Right lobe of liver (tissue), 6 donors: Measurements from ENCODE around the gene BMP8A. TPM values are rescaled to one million over a fixed set of nuclear protein-coding genes. Genes with fewer than 3 reads are reported as not detected.

Source experiments
- ATAC-seq, 4 donors: fragments of 200-7000 bp; cut with Tn5 transposase; one replicate each; pipeline ENCODE4 v1.9.1; 2020; ENCODE audit warnings: mild to moderate bottlenecking in 4 of 4, moderate library complexity in 4 of 4
- DNase-seq, 3 donors: peaks; one replicate each; pipeline ENCODE4 v3.0.0-alpha.2; 2020
- H3K27ac ChIP-seq, 3 donors: fragments of 200-600 bp; one replicate each; pipeline ENCODE4 v1.8.0; 2022
- H3K27me3 ChIP-seq, 2 donors: fragments of 200-600 bp; one replicate each; pipeline ENCODE4 v1.8.0; 2022
- H3K36me3 ChIP-seq, 4 donors: fragments of 200-600 bp; sonication (generic) in 1 of 4; one replicate each; pipeline versions ENCODE4 v1.5.1 to v1.8.0; 2017 to 2022; ENCODE audit warnings: control low read depth in 1 of 4
- H3K4me1 ChIP-seq, 4 donors: fragments of 200-600 bp; sonication (generic) in 1 of 4; one replicate each; pipeline versions ENCODE4 v1.5.1 to v1.8.0; 2017 to 2022; ENCODE audit warnings: control low read depth in 1 of 4
- H3K4me3 ChIP-seq, 3 donors: fragments of 200-600 bp; one replicate each; pipeline ENCODE4 v1.8.0; 2022
- H3K9me3 ChIP-seq, 4 donors: fragments of 200-600 bp; sonication (generic) in 1 of 4; one replicate each; pipeline versions ENCODE4 v1.5.1 to v1.8.0; 2017 to 2022; ENCODE audit warnings: control low read depth in 1 of 4
- POLR2A ChIP-seq: fragments of 450-650 bp; IDR thresholded peaks from one replicate; pipeline ENCODE4 v1.6.1; 2017; ENCODE audit warnings: antibody characterized with exemption, mild to moderate bottlenecking
- WGBS: methylation state at CpG from one replicate; pipeline ENCODE4 v1.1.6; 2018; ENCODE audit warnings: low coverage, low lambda C conversion rate; ENCODE audit not compliant: insufficient coverage; ENCODE audit errors: missing lambda C conversion rate; 5-methylcytosine and 5-hydroxymethylcytosine counted together
- intact Hi-C, 2 donors: fragments of 100-400 bp; cut with DNase I; formaldehyde crosslinking; loops; one replicate each; pipeline versions ENCODE4 v1.11.2 to v1.14.1; 2022
- total RNA-seq, 6 experiments: library from RNA; depleted of rRNA in 2 of 6; stranded (reverse); fragments of >200 nt in 2 of 6; fragmentation: NEBNext Ultra II Directional in 3 of 6; extraction: Animal tissue kit (Norgen Biotek cat#: 25700) in 3 of 6; gene quantifications; one replicate each; pipeline versions ENCODE4 v1.1.0 to v1.2.4, GENCODE V29; 2016 to 2023
- TF ChIP-seq, protein P1 (sequence below), 4 donors: fragments of 200-600 bp in 3 of 4; fragments of 450-650 bp in 1 of 4; IDR thresholded peaks; one replicate each; pipeline versions ENCODE4 v1.5.1 to v1.8.0; 2016 to 2022; ENCODE audit warnings: antibody characterized with exemption in 4 of 4, mild to moderate bottlenecking in 2 of 4
- donor health status: DM: no; HTN: yes; CAD: no.
- donor health status: DM: no; HTN: no; CAD: no.
- donor health status: DM: no; HTN: no; CAD: no.
- donor health status: DM: no; HTN: yes; CAD: no.
- donor health status: DM: no; HTN: yes; CAD: no.

The BMP8A gene
- total RNA-seq, 6 experiments from 2014 or later, result 0.18 to 0.80 TPM; not detected in 4

DNA sequence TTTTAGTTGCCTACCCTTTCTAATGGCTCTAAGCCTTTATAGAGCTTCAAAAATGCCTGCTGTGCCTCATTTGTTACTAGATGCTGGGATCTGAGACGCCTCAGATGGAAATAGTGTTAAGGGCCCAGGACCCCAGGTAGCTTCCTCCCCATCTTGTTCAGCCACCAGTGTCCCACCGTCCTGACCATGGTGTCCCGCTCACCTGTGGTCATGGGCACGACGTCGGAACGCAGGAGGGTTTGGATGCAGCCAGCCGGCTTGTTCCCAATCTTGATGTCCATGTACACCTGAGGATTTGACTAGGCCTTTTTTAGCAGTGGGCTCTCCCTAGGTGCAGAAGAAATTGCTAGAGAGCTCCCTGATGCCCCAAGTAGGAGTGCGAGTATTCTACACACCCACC, 54.1 kb downstream of the BMP8A start:
- WGBS, result 85% methylated on average over 7 of the region's 9 CpGs

DNA sequence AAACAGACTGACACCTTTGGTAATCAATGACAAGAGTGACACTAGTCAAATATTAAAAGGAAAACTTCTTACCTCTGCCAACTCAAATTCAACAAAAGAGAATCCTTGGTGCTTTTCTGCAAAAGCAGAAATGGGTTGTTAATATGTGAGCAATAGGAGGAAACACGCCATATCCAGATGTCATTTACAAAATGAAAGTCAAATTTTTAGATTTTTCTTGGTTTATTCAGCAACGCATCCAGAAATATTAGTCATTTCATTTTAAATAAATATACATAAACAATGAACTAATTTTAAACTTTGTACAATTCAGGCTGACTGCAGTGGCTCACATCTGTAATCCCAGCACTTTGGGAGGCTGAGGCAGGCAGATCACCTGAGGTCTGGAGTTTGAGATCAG, 62.8 kb downstream of the BMP8A start:
- ATAC-seq (peak in 1 of 4 donors; percentile 37), DNase-seq (no peak)
- H3K4me1 ChIP-seq, result peaks cover 0 to 8% (median 3%) of the 10 kb centered on the region in 4 donors
- H3K27ac ChIP-seq, result no peak overlapping the region
- no peak for TF ChIP-seq POLR2A
- TF ChIP-seq, protein P1, sequence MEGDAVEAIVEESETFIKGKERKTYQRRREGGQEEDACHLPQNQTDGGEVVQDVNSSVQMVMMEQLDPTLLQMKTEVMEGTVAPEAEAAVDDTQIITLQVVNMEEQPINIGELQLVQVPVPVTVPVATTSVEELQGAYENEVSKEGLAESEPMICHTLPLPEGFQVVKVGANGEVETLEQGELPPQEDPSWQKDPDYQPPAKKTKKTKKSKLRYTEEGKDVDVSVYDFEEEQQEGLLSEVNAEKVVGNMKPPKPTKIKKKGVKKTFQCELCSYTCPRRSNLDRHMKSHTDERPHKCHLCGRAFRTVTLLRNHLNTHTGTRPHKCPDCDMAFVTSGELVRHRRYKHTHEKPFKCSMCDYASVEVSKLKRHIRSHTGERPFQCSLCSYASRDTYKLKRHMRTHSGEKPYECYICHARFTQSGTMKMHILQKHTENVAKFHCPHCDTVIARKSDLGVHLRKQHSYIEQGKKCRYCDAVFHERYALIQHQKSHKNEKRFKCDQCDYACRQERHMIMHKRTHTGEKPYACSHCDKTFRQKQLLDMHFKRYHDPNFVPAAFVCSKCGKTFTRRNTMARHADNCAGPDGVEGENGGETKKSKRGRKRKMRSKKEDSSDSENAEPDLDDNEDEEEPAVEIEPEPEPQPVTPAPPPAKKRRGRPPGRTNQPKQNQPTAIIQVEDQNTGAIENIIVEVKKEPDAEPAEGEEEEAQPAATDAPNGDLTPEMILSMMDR (IDR thresholded peaks at IDR 0.05), result no peak
- intact Hi-C loops, result no loop called here
- peaks cover 0 to 5% (median 0%) of the 10 kb centered on the region in 4 donors for H3K36me3 ChIP-seq
- no peaks in the 10 kb centered on the region for H3K9me3 ChIP-seq
- no peak overlapping the region for H3K4me3 ChIP-seq
- 82% methylated on average over 2 of the region's 2 CpGs for WGBS
- no peaks in the 10 kb centered on the region for H3K27me3 ChIP-seq

More for the DNA sequence above, 54.1 kb downstream of the BMP8A start:
- H3K27me3 ChIP-seq, result no peaks in the 10 kb centered on the region
- no peak for DNase-seq
- H3K27ac ChIP-seq, result no peak overlapping the region
- H3K36me3 ChIP-seq, result peaks cover 0 to 40% (median 2%) of the 10 kb centered on the region in 4 donors
- no peaks in the 10 kb centered on the region for H3K9me3 ChIP-seq
- H3K4me1 ChIP-seq, result no peaks in the 10 kb centered on the region
- intact Hi-C loops, result no loop called here
- no peak overlapping the region for H3K4me3 ChIP-seq
- TF ChIP-seq, protein P1 (IDR thresholded peaks at IDR 0.05), result no peak
- TF ChIP-seq POLR2A, result no peak
- ATAC-seq, result no peak

DNA sequence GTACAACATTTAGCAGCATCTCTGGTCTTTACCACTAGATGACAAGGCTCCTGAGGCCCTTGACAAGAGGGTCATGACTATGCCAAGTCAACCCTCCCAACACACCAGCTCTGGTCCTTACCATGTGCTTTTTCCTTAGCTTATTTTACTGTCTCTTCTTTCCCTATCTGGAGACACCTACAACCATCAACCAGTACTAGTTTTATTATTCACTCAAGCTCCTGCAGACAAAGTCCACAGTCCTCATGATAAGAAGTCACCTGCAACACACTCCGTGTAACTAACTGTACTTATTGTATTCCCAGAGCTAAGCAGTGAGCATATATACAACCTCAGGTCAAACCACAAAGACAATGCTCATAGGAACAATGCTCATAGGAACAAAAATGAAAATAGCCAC, 69.8 kb downstream of the BMP8A start:
- no peak overlapping the region for H3K4me3 ChIP-seq
- intact Hi-C loops, result no loop called here
- TF ChIP-seq POLR2A, result no peak
- TF ChIP-seq, protein P1 (IDR thresholded peaks at IDR 0.05), result no peak
- H3K4me1 ChIP-seq, result peaks cover 0 to under 1% (median 0%) of the 10 kb centered on the region in 4 donors
- ATAC-seq (no peak), DNase-seq (no peak)
- peaks cover 29 to 65% (median 46%) of the 10 kb centered on the region in 4 donors for H3K36me3 ChIP-seq
- H3K27ac ChIP-seq, result no peak overlapping the region
- H3K27me3 ChIP-seq, result no peaks in the 10 kb centered on the region
- H3K9me3 ChIP-seq, result no peaks in the 10 kb centered on the region
- 29% methylated on average over 1 of the region's 1 CpG for WGBS

DNA sequence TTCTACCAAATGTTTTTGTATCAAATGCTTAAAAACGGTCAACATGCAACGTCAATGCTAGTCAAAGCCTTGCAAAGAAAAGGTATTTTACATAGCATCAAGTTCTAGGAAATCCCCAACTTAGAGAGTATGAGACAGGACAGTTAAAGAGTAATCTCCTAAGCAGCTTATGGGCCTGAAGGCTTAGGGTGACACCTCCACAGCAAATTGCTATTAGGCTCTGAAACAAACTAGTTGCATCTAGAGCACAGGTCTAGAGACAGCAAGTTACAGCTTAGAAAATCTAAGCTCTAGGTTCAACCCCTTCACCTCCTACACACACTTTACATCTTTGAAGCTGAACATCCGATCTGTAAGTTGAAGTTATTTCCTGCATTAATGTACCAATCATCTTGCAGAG, 71.5 kb downstream of the BMP8A start:
- 83% methylated on average over 3 of the region's 3 CpGs for WGBS
- no peak overlapping the region for H3K4me3 ChIP-seq
- no peaks in the 10 kb centered on the region for H3K9me3 ChIP-seq
- H3K27me3 ChIP-seq, result no peaks in the 10 kb centered on the region
- TF ChIP-seq, protein P1 (IDR thresholded peaks at IDR 0.05), result no peak
- TF ChIP-seq POLR2A, result no peak
- DNase-seq (no peak), ATAC-seq (no peak)
- no peak overlapping the region for H3K27ac ChIP-seq
- peaks cover 0 to 16% (median 5%) of the 10 kb centered on the region in 4 donors for H3K4me1 ChIP-seq
- peaks cover 29 to 76% (median 54%) of the 10 kb centered on the region in 4 donors for H3K36me3 ChIP-seq
- intact Hi-C loops, result no loop called here

DNA sequence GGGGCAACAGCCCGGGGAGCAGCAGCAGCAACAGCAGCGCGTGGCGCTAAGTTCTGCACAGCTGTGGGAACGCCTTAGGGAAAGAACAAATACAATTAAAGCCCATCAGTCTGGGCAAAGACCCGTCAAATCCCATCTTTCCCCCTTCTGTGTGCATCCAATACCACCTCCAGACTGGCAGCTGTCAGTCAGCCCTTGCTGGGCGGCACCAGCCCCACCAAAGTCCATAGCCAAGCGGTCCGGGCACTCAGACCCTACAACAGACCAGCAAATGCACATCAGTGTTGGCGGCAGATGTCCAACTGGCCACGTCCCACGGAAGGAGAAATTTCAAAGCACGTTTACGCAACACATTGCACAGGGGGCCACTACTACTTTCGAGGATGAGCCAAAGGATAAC, 72.2 kb downstream of the BMP8A start:
- peaks cover 29 to 84% (median 57%) of the 10 kb centered on the region in 4 donors for H3K36me3 ChIP-seq
- TF ChIP-seq POLR2A, result no peak
- TF ChIP-seq, protein P1 (IDR thresholded peaks at IDR 0.05), result no peak
- H3K27ac ChIP-seq, result no peak overlapping the region
- H3K27me3 ChIP-seq, result no peaks in the 10 kb centered on the region
- H3K4me1 ChIP-seq, result peaks cover 0 to 23% (median 9%) of the 10 kb centered on the region in 4 donors
- DNase-seq (no peak), ATAC-seq (no peak)
- no peaks in the 10 kb centered on the region for H3K9me3 ChIP-seq
- intact Hi-C loops, result no loop called here
- 80% methylated on average over 4 of the region's 15 CpGs for WGBS
- H3K4me3 ChIP-seq, result no peak overlapping the region
